Neuronal stem cell (in vitro differentiated cells): ENCODE data around the gene ST8SIA3.

Source experiments
- DNase-seq: peaks from one replicate; pipeline ENCODE4 v3.0.0-alpha.2; 2013; ENCODE audit warnings: low spot score
- H2AFZ ChIP-seq: one replicate; pipeline ENCODE4 v1.6.1; 2013; ENCODE audit warnings: mild to moderate bottlenecking, low read length, inconsistent platforms
- H2AK5ac ChIP-seq: 2 replicates; pipeline ENCODE4 v1.6.1; 2013; ENCODE audit warnings: low read depth, mild to moderate bottlenecking, inconsistent platforms, low read length, moderate library complexity, mixed read lengths
- H2BK120ac ChIP-seq: 2 replicates; pipeline ENCODE4 v1.6.1; 2013; ENCODE audit warnings: low read depth, mild to moderate bottlenecking, inconsistent platforms, low read length, moderate library complexity, mixed read lengths
- H2BK12ac ChIP-seq: one replicate; pipeline ENCODE4 v1.6.1; 2013; ENCODE audit warnings: low read length, inconsistent platforms
- H2BK15ac ChIP-seq: 2 replicates; pipeline ENCODE4 v1.6.1; 2013; ENCODE audit warnings: mild to moderate bottlenecking, low read length, inconsistent platforms, mixed read lengths
- H2BK5ac ChIP-seq: one replicate; pipeline ENCODE4 v1.6.1; 2013; ENCODE audit warnings: inconsistent platforms, mild to moderate bottlenecking, low read length, moderate library complexity
- H3K14ac ChIP-seq: one replicate; pipeline ENCODE4 v1.6.1; 2013; ENCODE audit warnings: low read length, inconsistent platforms
- H3K18ac ChIP-seq: 2 replicates; pipeline ENCODE4 v1.6.1; 2013; ENCODE audit warnings: low read length, inconsistent platforms
- H3K23ac ChIP-seq: 2 replicates; pipeline ENCODE4 v1.6.1; 2013; ENCODE audit warnings: low read depth, mild to moderate bottlenecking, mixed read lengths, low read length, inconsistent platforms; ENCODE audit not compliant: poor library complexity
- H3K27ac ChIP-seq: replicated peaks from 3 replicates; pipeline ENCODE4 v1.5.1; 2013; ENCODE audit warnings: low read length, inconsistent platforms
- H3K27me3 ChIP-seq, 3 experiments: 2 replicates each; pipeline ENCODE4 v1.6.1; 2013; ENCODE audit warnings: low read length in 3 of 3, mild to moderate bottlenecking in 2 of 3, inconsistent platforms in 1 of 3, low read depth in 1 of 3, mixed read lengths in 1 of 3, moderate library complexity in 1 of 3; ENCODE audit not compliant: control insufficient read depth in 3 of 3, insufficient read depth in 3 of 3
- H3K36me3 ChIP-seq, 2 donors: replicated peaks in 1 of 2; 2 replicates each; pipeline ENCODE4 v1.6.1; 2013; ENCODE audit warnings: low read length in 2 of 2; ENCODE audit not compliant: control insufficient read depth in 2 of 2, insufficient read depth in 2 of 2
- H3K4ac ChIP-seq: 2 replicates; pipeline ENCODE4 v1.6.1; 2013; ENCODE audit warnings: inconsistent platforms, mild to moderate bottlenecking, low read length, moderate library complexity
- H3K4me1 ChIP-seq, 2 donors: 1 replicate in 1 of 2; 2 replicates in 1 of 2; pipeline ENCODE4 v1.6.1; 2013; ENCODE audit warnings: low read length in 2 of 2, low read depth in 1 of 2; ENCODE audit not compliant: control insufficient read depth in 2 of 2, insufficient read depth in 1 of 2
- H3K4me2 ChIP-seq: one replicate; pipeline ENCODE4 v1.6.1; 2013; ENCODE audit warnings: mild to moderate bottlenecking, low read length, inconsistent platforms; ENCODE audit not compliant: insufficient read depth, poor library complexity, severe bottlenecking
- H3K4me3 ChIP-seq, 2 donors: 2 replicates each; pipeline ENCODE4 v1.5.1; 2013; ENCODE audit warnings: low read length in 2 of 2, mild to moderate bottlenecking in 2 of 2, inconsistent platforms in 1 of 2, moderate library complexity in 1 of 2
- H3K79me1 ChIP-seq: one replicate; pipeline ENCODE4 v1.6.1; 2013; ENCODE audit warnings: low read depth, mild to moderate bottlenecking, inconsistent platforms, low read length, moderate library complexity
- H3K9ac ChIP-seq: one replicate; pipeline ENCODE4 v1.6.1; 2013; ENCODE audit warnings: mild to moderate bottlenecking, low read depth, low read length, inconsistent platforms; ENCODE audit not compliant: poor library complexity
- H3K9me3 ChIP-seq, 2 donors: replicated peaks in 1 of 2; 2 replicates each; pipeline versions ENCODE3 to v1.6.1; 2013; ENCODE audit warnings: low read length in 2 of 2, mild to moderate bottlenecking in 2 of 2, inconsistent platforms in 1 of 2, low read depth in 1 of 2, mixed read lengths in 1 of 2, moderate library complexity in 1 of 2; ENCODE audit not compliant: control insufficient read depth in 2 of 2, insufficient read depth in 1 of 2
- H4K8ac ChIP-seq: one replicate; pipeline ENCODE4 v1.6.1; 2013; ENCODE audit warnings: low read depth, mild to moderate bottlenecking, inconsistent platforms, low read length, moderate library complexity
- H4K91ac ChIP-seq: one replicate; pipeline ENCODE4 v1.6.1; 2013; ENCODE audit warnings: low read length, low read depth, mild to moderate bottlenecking, inconsistent platforms; ENCODE audit not compliant: poor library complexity
- WGBS, 2 donors: extraction: QIAGEN DNeasy Blood & Tissue Kit; methylation state at CpG; one replicate each; pipeline ENCODE4 v1.1.7; 2013; ENCODE audit warnings: missing lambda C conversion rate in 2 of 2, mixed read lengths in 1 of 2; ENCODE audit not compliant: insufficient read length in 2 of 2, insufficient replicate concordance in 1 of 2; ENCODE audit errors: extremely low coverage in 2 of 2; 5-methylcytosine and 5-hydroxymethylcytosine counted together

ST8SIA3 gene

DNA sequence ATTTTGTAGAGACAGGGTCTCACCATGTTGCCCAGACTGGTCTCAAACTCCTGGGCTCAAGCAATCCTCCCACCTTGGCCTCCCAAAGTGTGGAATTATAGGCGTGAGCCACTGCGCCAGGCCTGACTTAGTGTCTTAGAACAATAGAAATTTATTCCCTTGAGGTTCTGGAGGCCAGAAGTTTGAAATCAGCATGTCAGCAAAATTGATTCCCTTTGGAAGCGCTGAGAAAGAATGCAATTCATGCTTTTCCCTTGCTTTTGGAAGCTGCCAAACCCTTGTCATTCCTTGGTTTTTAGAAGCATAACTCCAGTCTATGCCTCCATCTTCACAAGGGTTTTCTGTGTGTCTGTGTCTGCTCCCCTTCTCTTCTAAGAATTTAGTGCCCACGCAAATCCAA lies 20.7 kb downstream of the ST8SIA3 start:
- H3K14ac ChIP-seq = no peak overlapping the region
- H3K4me1 ChIP-seq = no peaks in the 10 kb centered on the region
- DNase-seq = no peak
- peaks cover 0 to 17% (median 0%) of the 10 kb centered on the region in 3 experiments for H3K27me3 ChIP-seq
- H3K9ac ChIP-seq = no peak overlapping the region
- no peak overlapping the region for H2AFZ ChIP-seq
- H3K27ac ChIP-seq = no peak overlapping the region
- H2BK5ac ChIP-seq = no peak overlapping the region
- no peaks in the 10 kb centered on the region for H3K9me3 ChIP-seq
- no peak overlapping the region for H4K8ac ChIP-seq
- no peak overlapping the region for H3K4me3 ChIP-seq
- H3K4me2 ChIP-seq = no peak overlapping the region
- no peak overlapping the region for H3K23ac ChIP-seq
- H2BK15ac ChIP-seq = no peak overlapping the region
- H4K91ac ChIP-seq = no peak overlapping the region
- no peaks in the 10 kb centered on the region for H3K36me3 ChIP-seq
- no CpG with 5 or more reads among the region's 4 CpGs for WGBS, 2 donors
- H3K79me1 ChIP-seq = no peaks in the 10 kb centered on the region
- H3K18ac ChIP-seq = no peak overlapping the region
- no peak overlapping the region for H2BK120ac ChIP-seq
- H2AK5ac ChIP-seq = no peak overlapping the region
- H2BK12ac ChIP-seq = no peak overlapping the region
- no peak overlapping the region for H3K4ac ChIP-seq

DNA sequence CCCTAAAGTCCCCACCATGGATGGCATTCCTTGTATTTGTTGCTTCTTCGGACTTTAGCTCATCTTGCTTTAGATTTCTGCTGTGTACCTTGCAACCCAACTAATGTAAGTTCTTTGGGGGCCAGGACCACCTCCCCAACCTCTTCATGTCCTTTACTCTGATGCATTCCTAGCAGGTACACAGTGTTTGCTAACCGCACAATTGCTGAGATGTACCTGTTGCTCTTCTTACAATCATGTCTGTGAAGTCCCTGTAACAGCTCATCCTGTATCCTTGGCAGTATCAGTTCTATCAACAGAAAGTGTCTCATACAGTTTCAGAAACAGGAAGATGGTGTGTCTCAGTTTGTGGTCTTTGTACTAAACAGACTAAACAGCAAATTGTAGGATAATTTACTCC lies 24.1 kb downstream of the ST8SIA3 start:
- no peak overlapping the region for H3K27ac ChIP-seq
- H3K23ac ChIP-seq = no peak overlapping the region
- no peak overlapping the region for H2AFZ ChIP-seq
- H3K4ac ChIP-seq = no peak overlapping the region
- no peak overlapping the region for H3K18ac ChIP-seq
- H3K79me1 ChIP-seq = no peaks in the 10 kb centered on the region
- no peak for DNase-seq
- no peaks in the 10 kb centered on the region for H3K4me1 ChIP-seq
- no peak overlapping the region for H2BK12ac ChIP-seq
- no peak overlapping the region for H2BK5ac ChIP-seq
- no peaks in the 10 kb centered on the region for H3K9me3 ChIP-seq
- H2AK5ac ChIP-seq = no peak overlapping the region
- no peak overlapping the region for H4K8ac ChIP-seq
- WGBS, 2 donors = no CpG with 5 or more reads among the region's 2 CpGs
- no peak overlapping the region for H2BK120ac ChIP-seq
- H3K4me3 ChIP-seq = no peak overlapping the region
- no peak overlapping the region for H3K14ac ChIP-seq
- H3K9ac ChIP-seq = no peak overlapping the region
- peaks cover 0 to 7% (median 0%) of the 10 kb centered on the region in 3 experiments for H3K27me3 ChIP-seq
- H4K91ac ChIP-seq = no peak overlapping the region
- H3K36me3 ChIP-seq = no peaks in the 10 kb centered on the region
- H2BK15ac ChIP-seq = no peak overlapping the region
- H3K4me2 ChIP-seq = no peak overlapping the region

- no peak overlapping the region for H2BK12ac ChIP-seq
- H2BK120ac ChIP-seq = no peak overlapping the region
- no peak overlapping the region for H3K14ac ChIP-seq
- no peak overlapping the region for H2AK5ac ChIP-seq
- H3K4me3 ChIP-seq = no peak overlapping the region
- H3K4me2 ChIP-seq = no peak overlapping the region
- peaks cover 0 to 11% (median 0%) of the 10 kb centered on the region in 3 experiments for H3K27me3 ChIP-seq
- H3K4ac ChIP-seq = no peak overlapping the region
- H3K23ac ChIP-seq = no peak overlapping the region
- no peak overlapping the region for H4K8ac ChIP-seq
- no peak overlapping the region for H2BK15ac ChIP-seq
- no peak overlapping the region for H3K27ac ChIP-seq
- H4K91ac ChIP-seq = no peak overlapping the region
- H2AFZ ChIP-seq = no peak overlapping the region
- WGBS, 2 donors = no CpG with 5 or more reads among the region's 2 CpGs
- no peak overlapping the region for H3K9ac ChIP-seq
- DNase-seq = no peak
- H3K9me3 ChIP-seq = peaks cover 0 to 2% of the 10 kb centered on the region in 2 donors
- H2BK5ac ChIP-seq = no peak overlapping the region
- no peaks in the 10 kb centered on the region for H3K4me1 ChIP-seq
- no peak overlapping the region for H3K18ac ChIP-seq
- no peaks in the 10 kb centered on the region for H3K36me3 ChIP-seq
- H3K79me1 ChIP-seq = no peaks in the 10 kb centered on the region
Observed at GRCh38 chr18:57389271-57389670, 36.9 kb downstream of the ST8SIA3 start.

DNA sequence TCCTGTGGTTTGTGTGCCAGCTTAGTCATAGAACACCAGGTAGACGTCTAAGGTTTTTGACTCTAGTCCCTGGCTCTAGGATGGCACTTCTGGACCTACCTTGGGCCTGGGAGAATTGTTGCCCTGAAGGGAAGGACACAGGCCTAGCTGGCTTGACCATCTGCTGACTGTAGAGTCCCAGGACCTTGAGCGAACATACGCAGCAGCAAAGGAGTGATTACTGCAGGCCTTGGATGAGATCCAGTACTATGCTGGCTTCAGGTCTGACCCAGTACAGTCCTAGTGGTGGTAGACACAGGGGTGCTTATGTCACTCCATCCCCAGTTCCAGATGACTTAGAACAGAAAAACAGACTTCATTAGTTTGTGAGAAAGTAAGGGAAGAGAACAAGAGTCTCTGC lies 37.7 kb downstream of the ST8SIA3 start:
- Histone ChIP-seq H2BK5ac (no peak overlapping the region), H3K27ac (no peak overlapping the region), H2AK5ac (no peak overlapping the region), H3K27me3 (peaks cover 0 to 11% (median 0%) of the 10 kb centered on the region in 3 experiments), H3K4me1 (no peaks in the 10 kb centered on the region), H3K18ac (no peak overlapping the region), H3K4ac (no peak overlapping the region), H3K23ac (no peak overlapping the region), H3K9me3 (peaks cover 0 to 2% of the 10 kb centered on the region in 2 donors), H3K79me1 (no peaks in the 10 kb centered on the region), H3K4me3 (peak overlapping the region in 1 of 2 donors; percentile 56), H3K14ac (no peak overlapping the region), H2AFZ (no peak overlapping the region), H2BK12ac (no peak overlapping the region), H3K9ac (no peak overlapping the region), H4K91ac (no peak overlapping the region), H3K4me2 (no peak overlapping the region), H3K36me3 (no peaks in the 10 kb centered on the region), H2BK120ac (no peak overlapping the region), H4K8ac (no peak overlapping the region), H2BK15ac (no peak overlapping the region)
- WGBS, 2 donors = no CpG with 5 or more reads among the region's 3 CpGs
- DNase-seq = no peak
